HG03139 (cell line): Measurements from ENCODE around the gene ADAM22.

Source experiments
- ATAC-seq: cut with Tn5 transposase; IDR thresholded peaks from one replicate; pipeline ENCODE4 v1.9.1; 2021; ENCODE audit not compliant: unreplicated experiment

Gene ADAM22

GRCh38 chr7:88034083-88034695 is 100.1 kb downstream of the ADAM22 start:
- ATAC-seq = no peak

- ATAC-seq = no peak
Measured at GRCh38 chr7:88037050-88037449, 103.0 kb downstream of the ADAM22 start.

- no peak for ATAC-seq
Measured at GRCh38 chr7:88040694-88041093, 106.6 kb downstream of the ADAM22 start.

GRCh38 chr7:88041583-88041982 is 107.5 kb downstream of the ADAM22 start:
- ATAC-seq = no peak

- ATAC-seq = no peak
Measured at GRCh38 chr7:88042157-88042556, 108.1 kb downstream of the ADAM22 start.

- ATAC-seq = no peak
Measured at GRCh38 chr7:88042803-88043202, 108.8 kb downstream of the ADAM22 start.

- ATAC-seq = no peak
Measured at GRCh38 chr7:88044069-88044468, 110.0 kb downstream of the ADAM22 start.

GRCh38 chr7:88046839-88047573 is 113.0 kb downstream of the ADAM22 start:
- no peak for ATAC-seq

- ATAC-seq = no peak
Measured at GRCh38 chr7:88057655-88058054, 123.6 kb downstream of the ADAM22 start.

GRCh38 chr7:88062238-88062637 is 128.2 kb downstream of the ADAM22 start:
- no peak for ATAC-seq

GRCh38 chr7:88069093-88069492 is 135.0 kb downstream of the ADAM22 start:
- ATAC-seq = no peak

GRCh38 chr7:88071994-88072714 is 138.1 kb downstream of the ADAM22 start:
- ATAC-seq = peak; percentile 75

GRCh38 chr7:88072715-88073055 is 138.6 kb downstream of the ADAM22 start:
- ATAC-seq = no peak

GRCh38 chr7:88073626-88074025 is 139.6 kb downstream of the ADAM22 start:
- no peak for ATAC-seq

- ATAC-seq = no peak
Measured at GRCh38 chr7:88075216-88075615, 141.2 kb downstream of the ADAM22 start.

GRCh38 chr7:88083883-88084282 is 149.8 kb downstream of the ADAM22 start:
- no peak for ATAC-seq

- ATAC-seq = no peak
Measured at GRCh38 chr7:88089561-88089960, 155.5 kb downstream of the ADAM22 start.

GRCh38 chr7:88090240-88090639 is 156.2 kb downstream of the ADAM22 start:
- no peak for ATAC-seq

GRCh38 chr7:88090671-88091070 is 156.6 kb downstream of the ADAM22 start:
- no peak for ATAC-seq

GRCh38 chr7:88091988-88092675 is 158.1 kb downstream of the ADAM22 start:
- no peak for ATAC-seq

GRCh38 chr7:88092676-88092999 is 158.6 kb downstream of the ADAM22 start:
- no peak for ATAC-seq

GRCh38 chr7:88101769-88102168 is 167.7 kb downstream of the ADAM22 start:
- no peak for ATAC-seq
